GM23248 (cell line): Measurements from ENCODE around the gene MCRS1. TPM values are rescaled to one million over a fixed set of nuclear protein-coding genes. Genes with fewer than 3 reads are reported as not detected.

Experiments used
- DNase-seq: peaks from one replicate; pipeline ENCODE4 v3.0.0-alpha.2; 2015
- H2AFZ ChIP-seq: fragments of 200-600 bp; sonication (generic); 2 replicates; pipeline ENCODE4 v1.6.1; 2016; ENCODE audit warnings: antibody characterized with exemption
- H3F3A ChIP-seq: fragments of 200-600 bp; sonication (generic); 2 replicates; pipeline ENCODE4 v1.6.1; 2016; ENCODE audit warnings: mild to moderate bottlenecking, antibody characterized with exemption, mixed run types; ENCODE audit not compliant: insufficient read depth
- H3K27ac ChIP-seq: fragments of 200-600 bp; sonication (generic); 2 replicates; pipeline ENCODE4 v1.5.1; 2016; ENCODE audit warnings: mild to moderate bottlenecking
- H3K27me3 ChIP-seq: fragments of 200-600 bp; sonication (generic); replicated peaks from 2 replicates; pipeline ENCODE4 v1.6.1; 2016; ENCODE audit warnings: mild to moderate bottlenecking; ENCODE audit not compliant: insufficient read depth
- H3K36me3 ChIP-seq: fragments of 200-600 bp; sonication (generic); 2 replicates; pipeline ENCODE4 v1.6.1; 2016; ENCODE audit warnings: low read depth, mild to moderate bottlenecking
- H3K4me1 ChIP-seq: fragments of 200-600 bp; sonication (generic); 2 replicates; pipeline ENCODE4 v1.6.1; 2016; ENCODE audit warnings: mild to moderate bottlenecking; ENCODE audit not compliant: insufficient read depth
- H3K4me2 ChIP-seq: fragments of 200-600 bp; sonication (generic); one replicate; pipeline ENCODE4 v1.6.1; 2016; ENCODE audit warnings: mild to moderate bottlenecking; ENCODE audit not compliant: unreplicated experiment
- H3K4me3 ChIP-seq: fragments of 200-600 bp; sonication (generic); 2 replicates; pipeline ENCODE4 v1.5.1; 2016; ENCODE audit warnings: mild to moderate bottlenecking
- H3K79me2 ChIP-seq: fragments of 200-600 bp; sonication (generic); 2 replicates; pipeline ENCODE4 v1.6.1; 2016; ENCODE audit warnings: mild to moderate bottlenecking; ENCODE audit not compliant: insufficient read depth
- H3K9ac ChIP-seq: fragments of 200-600 bp; sonication (generic); 2 replicates; pipeline ENCODE4 v1.6.1; 2016; ENCODE audit warnings: mild to moderate bottlenecking
- H3K9me2 ChIP-seq: fragments of 200-600 bp; sonication (generic); 2 replicates; pipeline ENCODE4 v1.6.1; 2016; ENCODE audit warnings: mixed run types, mild to moderate bottlenecking, moderate library complexity; ENCODE audit not compliant: insufficient read depth
- H3K9me3 ChIP-seq: fragments of 200-600 bp; sonication (generic); one replicate; pipeline ENCODE4 v1.6.1; 2017; ENCODE audit warnings: low read depth
- H4K20me1 ChIP-seq: fragments of 200-600 bp; sonication (generic); 2 replicates; pipeline ENCODE4 v1.6.0; 2016; ENCODE audit not compliant: insufficient read depth
- EZH2 ChIP-seq: fragments of 200-600 bp; sonication (generic); IDR thresholded peaks from 2 replicates; pipeline ENCODE4 v1.6.1; 2018; ENCODE audit warnings: antibody characterized with exemption, mild to moderate bottlenecking; ENCODE audit not compliant: insufficient read depth, poor library complexity, severe bottlenecking
- EZH2phosphoT487 ChIP-seq: fragments of 200-600 bp; sonication (generic); IDR thresholded peaks from 2 replicates; pipeline ENCODE4 v1.6.1; 2018; ENCODE audit warnings: antibody characterized with exemption, moderate library complexity, mild to moderate bottlenecking, low read depth; ENCODE audit not compliant: insufficient read depth
- WGBS, 2 experiments: methylation state at CpG; one replicate each; pipeline ENCODE4 v1.1.6; 2015 to 2017; ENCODE audit warnings: low lambda C conversion rate in 2 of 2, low coverage in 1 of 2; ENCODE audit errors: missing lambda C conversion rate in 2 of 2; 5-methylcytosine and 5-hydroxymethylcytosine counted together
- in situ Hi-C: fragments of 300-500 bp; cut with MboI; formaldehyde crosslinking; loops from 2 replicates; pipeline ENCODE4 v1.15.0; 2020
- polyA plus RNA-seq: library from polyadenylated mRNA; unstranded; fragments of >200 nt; fragmentation: Nextera tagmentation; extraction: Ambion mirVana; gene quantifications from 2 replicates; pipeline ENCODE4 v1.2.1, GENCODE V29; 2016
- total RNA-seq: library from RNA; depleted of rRNA; stranded (reverse); fragments of >200 nt; shearing (Covaris generic); gene quantifications from 2 replicates; pipeline ENCODE4 v1.2.3, GENCODE V29; 2014

The MCRS1 gene
- total and polyA plus RNA-seq, 2 experiments from 2014 or later: 54.9 to 64.2 TPM

GRCh38 chr12:49537752-49538509 lies 30.0 kb downstream of the MCRS1 start:
- Histone ChIP-seq H3K9me2 (no peaks in the 10 kb centered on the region), H3K4me2 (peak overlapping the region; percentile 71), H3K27me3 (peaks cover 32% of the 10 kb centered on the region), H3K79me2 (no peaks in the 10 kb centered on the region), H3K27ac (no peak overlapping the region), H3K36me3 (no peaks in the 10 kb centered on the region), H3K9ac (no peak overlapping the region), H4K20me1 (no peaks in the 10 kb centered on the region), H3K4me3 (peak overlapping the region; percentile 57), H3K4me1 (peaks cover 6% of the 10 kb centered on the region), H3K9me3 (no peaks in the 10 kb centered on the region), H3F3A (peaks cover 9% of the 10 kb centered on the region; the same call in 1 of the 2 replicates), H2AFZ (peak overlapping the region; percentile 39)
- peak; percentile 45 for DNase-seq
- WGBS, 2 experiments: 2 to 4% methylated on average over 33 to 44 of the region's 61 CpGs
- in situ Hi-C loops: no loop called here
- TF ChIP-seq EZH2: peak; percentile 68
- 0 out of 2 replicates have a peak, but pooled peaks have one; percentile 20 for TF ChIP-seq EZH2phosphoT487

DNA sequence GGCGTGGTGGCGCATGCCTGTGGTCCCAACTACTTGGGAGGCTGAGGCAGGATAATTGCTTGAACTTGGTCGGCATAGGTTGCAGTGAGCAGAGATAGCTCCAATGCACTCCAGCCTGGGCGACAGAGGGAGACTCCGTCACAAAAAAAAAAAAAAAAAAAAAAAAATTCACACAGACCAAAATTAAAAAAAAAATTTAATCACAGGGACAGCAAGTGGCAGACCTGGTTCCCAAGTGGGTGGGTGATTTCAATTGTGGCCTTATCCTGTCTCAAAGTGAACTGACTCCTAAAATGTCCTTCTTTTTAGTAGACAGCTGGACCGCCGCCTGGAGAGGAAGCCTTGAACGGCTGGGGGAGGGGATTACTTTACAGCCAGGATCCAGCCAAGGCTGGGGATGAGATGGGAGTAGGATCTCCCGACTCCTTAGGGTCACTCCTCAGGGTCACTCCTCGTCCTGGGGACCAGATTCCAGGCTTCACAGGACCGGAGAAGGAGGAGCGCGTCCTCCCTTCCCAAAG lies 30.7 kb downstream of the MCRS1 start:
- H3K9me3 ChIP-seq: no peaks in the 10 kb centered on the region
- peak; percentile 28; the same call in 1 of the 2 replicates for TF ChIP-seq EZH2phosphoT487
- TF ChIP-seq EZH2: peak; percentile 75
- H3K27me3 ChIP-seq: peaks cover 32% of the 10 kb centered on the region
- in situ Hi-C loops: no loop called here
- H3K36me3 ChIP-seq: no peaks in the 10 kb centered on the region
- peak; percentile 22 for DNase-seq
- H3K9me2 ChIP-seq: no peaks in the 10 kb centered on the region
- H4K20me1 ChIP-seq: no peaks in the 10 kb centered on the region
- H3K4me2 ChIP-seq: peak overlapping the region; percentile 71
- H3F3A ChIP-seq: peaks cover 9% of the 10 kb centered on the region; the same call in 1 of the 2 replicates
- H3K9ac ChIP-seq: no peak overlapping the region
- H2AFZ ChIP-seq: peak overlapping the region; percentile 39
- 18 to 22% methylated on average over 13 of the region's 13 CpGs for WGBS, 2 experiments
- H3K4me3 ChIP-seq: peak overlapping the region; percentile 57
- H3K79me2 ChIP-seq: no peaks in the 10 kb centered on the region
- no peak overlapping the region for H3K27ac ChIP-seq
- H3K4me1 ChIP-seq: peaks cover 6% of the 10 kb centered on the region

GRCh38 chr12:49536526-49537071 lies 31.3 kb downstream of the MCRS1 start:
- WGBS, 2 experiments: 51 to 55% methylated on average over 3 of the region's 3 CpGs
- H3K9me3 ChIP-seq: no peaks in the 10 kb centered on the region
- H3K27me3 ChIP-seq: peaks cover 32% of the 10 kb centered on the region
- no peak overlapping the region for H3K4me3 ChIP-seq
- no peak overlapping the region for H3K9ac ChIP-seq
- no peak overlapping the region for H2AFZ ChIP-seq
- H3K4me2 ChIP-seq: no peak overlapping the region
- no peak overlapping the region for H3K27ac ChIP-seq
- H3K4me1 ChIP-seq: peaks cover 6% of the 10 kb centered on the region
- TF ChIP-seq EZH2phosphoT487 (no peak), EZH2 (no peak)
- H3K36me3 ChIP-seq: no peaks in the 10 kb centered on the region
- peaks cover 9% of the 10 kb centered on the region; the same call in 1 of the 2 replicates for H3F3A ChIP-seq
- no peak for DNase-seq
- no peaks in the 10 kb centered on the region for H3K79me2 ChIP-seq
- H3K9me2 ChIP-seq: no peaks in the 10 kb centered on the region
- H4K20me1 ChIP-seq: no peaks in the 10 kb centered on the region
- in situ Hi-C loops: no loop called here

DNA sequence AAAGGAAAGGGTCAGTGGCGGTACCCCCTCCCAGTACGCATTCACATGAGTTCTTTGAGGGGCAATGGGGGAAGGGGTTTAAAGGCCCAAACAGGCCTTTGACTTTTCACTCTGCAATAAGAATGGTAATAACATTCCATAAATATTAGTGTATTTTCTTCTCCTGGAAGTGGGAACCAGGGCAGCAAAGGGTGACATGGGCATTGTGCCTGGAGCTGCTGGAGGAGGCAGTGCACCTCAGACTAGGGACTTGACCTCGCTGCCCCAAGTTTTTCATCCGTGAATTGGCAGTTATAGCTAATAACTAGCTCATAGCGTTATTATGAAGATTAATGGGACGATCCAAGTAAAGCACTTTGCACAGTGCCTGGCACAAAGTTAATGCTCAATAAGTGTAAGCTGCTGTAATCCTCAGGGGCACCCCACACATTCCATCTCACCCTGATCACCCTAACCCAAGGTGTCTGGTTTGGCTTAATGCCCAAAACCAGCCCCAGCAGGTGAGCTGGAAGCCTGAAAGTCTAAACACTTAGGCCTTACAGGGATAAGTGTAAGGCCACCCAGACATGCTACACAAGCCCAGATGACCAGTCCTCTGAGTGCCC lies 31.9 kb downstream of the MCRS1 start:
- Histone ChIP-seq H3K79me2 (no peaks in the 10 kb centered on the region), H3K27ac (no peak overlapping the region), H3K4me1 (peaks cover 6% of the 10 kb centered on the region), H3K36me3 (no peaks in the 10 kb centered on the region), H3F3A (peaks cover 9% of the 10 kb centered on the region; the same call in 1 of the 2 replicates), H3K9me2 (no peaks in the 10 kb centered on the region), H3K4me2 (no peak overlapping the region), H3K27me3 (peaks cover 32% of the 10 kb centered on the region), H3K9ac (no peak overlapping the region), H2AFZ (no peak overlapping the region), H4K20me1 (no peaks in the 10 kb centered on the region), H3K9me3 (no peaks in the 10 kb centered on the region), H3K4me3 (no peak overlapping the region)
- peak; percentile 23 for DNase-seq
- WGBS, 2 experiments: 86 to 87% methylated on average over 6 of the region's 6 CpGs
- TF ChIP-seq EZH2 (no peak), EZH2phosphoT487 (no peak)
- in situ Hi-C loops: no loop called here
